VCaP (cell line): ENCODE data around the gene CRYGN.

Experiments
- H3K27ac ChIP-seq: fragments of 450-650 bp; 2 replicates; pipeline ENCODE4 v1.5.1; 2017
- TF ChIP-seq, protein P1 (sequence below): fragments of 450-650 bp; conservative IDR thresholded peaks from 2 replicates; pipeline ENCODE4 v1.5.1; 2017; ENCODE audit warnings: mild to moderate bottlenecking, moderate library complexity

Gene CRYGN

DNA sequence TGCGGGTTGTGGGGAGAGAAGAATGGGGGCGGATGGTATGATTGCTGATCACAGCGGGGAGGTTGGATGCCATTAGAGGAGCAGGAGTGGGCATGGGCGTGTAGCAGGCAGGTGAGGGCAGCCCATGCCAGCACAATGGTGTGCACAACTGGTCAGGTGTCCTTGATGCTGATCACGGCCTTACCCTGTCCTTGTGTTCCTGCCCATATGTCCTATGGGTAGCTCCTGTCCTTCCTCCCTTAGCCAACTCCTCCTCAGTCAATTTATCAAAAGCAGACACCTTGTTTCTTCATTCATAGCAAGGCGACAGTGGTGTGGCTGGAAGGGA, 60.8 kb downstream of the CRYGN start:
- no peak overlapping the region for H3K27ac ChIP-seq
- TF ChIP-seq, protein P1, sequence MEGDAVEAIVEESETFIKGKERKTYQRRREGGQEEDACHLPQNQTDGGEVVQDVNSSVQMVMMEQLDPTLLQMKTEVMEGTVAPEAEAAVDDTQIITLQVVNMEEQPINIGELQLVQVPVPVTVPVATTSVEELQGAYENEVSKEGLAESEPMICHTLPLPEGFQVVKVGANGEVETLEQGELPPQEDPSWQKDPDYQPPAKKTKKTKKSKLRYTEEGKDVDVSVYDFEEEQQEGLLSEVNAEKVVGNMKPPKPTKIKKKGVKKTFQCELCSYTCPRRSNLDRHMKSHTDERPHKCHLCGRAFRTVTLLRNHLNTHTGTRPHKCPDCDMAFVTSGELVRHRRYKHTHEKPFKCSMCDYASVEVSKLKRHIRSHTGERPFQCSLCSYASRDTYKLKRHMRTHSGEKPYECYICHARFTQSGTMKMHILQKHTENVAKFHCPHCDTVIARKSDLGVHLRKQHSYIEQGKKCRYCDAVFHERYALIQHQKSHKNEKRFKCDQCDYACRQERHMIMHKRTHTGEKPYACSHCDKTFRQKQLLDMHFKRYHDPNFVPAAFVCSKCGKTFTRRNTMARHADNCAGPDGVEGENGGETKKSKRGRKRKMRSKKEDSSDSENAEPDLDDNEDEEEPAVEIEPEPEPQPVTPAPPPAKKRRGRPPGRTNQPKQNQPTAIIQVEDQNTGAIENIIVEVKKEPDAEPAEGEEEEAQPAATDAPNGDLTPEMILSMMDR = no peak
